HG03521 (cell line): ENCODE data around the gene MUC13.

Experiments used
- ATAC-seq: cut with Tn5 transposase; IDR thresholded peaks from one replicate; pipeline ENCODE4 v1.9.1; 2021; ENCODE audit warnings: mild to moderate bottlenecking, moderate library complexity; ENCODE audit not compliant: unreplicated experiment

The MUC13 gene

DNA sequence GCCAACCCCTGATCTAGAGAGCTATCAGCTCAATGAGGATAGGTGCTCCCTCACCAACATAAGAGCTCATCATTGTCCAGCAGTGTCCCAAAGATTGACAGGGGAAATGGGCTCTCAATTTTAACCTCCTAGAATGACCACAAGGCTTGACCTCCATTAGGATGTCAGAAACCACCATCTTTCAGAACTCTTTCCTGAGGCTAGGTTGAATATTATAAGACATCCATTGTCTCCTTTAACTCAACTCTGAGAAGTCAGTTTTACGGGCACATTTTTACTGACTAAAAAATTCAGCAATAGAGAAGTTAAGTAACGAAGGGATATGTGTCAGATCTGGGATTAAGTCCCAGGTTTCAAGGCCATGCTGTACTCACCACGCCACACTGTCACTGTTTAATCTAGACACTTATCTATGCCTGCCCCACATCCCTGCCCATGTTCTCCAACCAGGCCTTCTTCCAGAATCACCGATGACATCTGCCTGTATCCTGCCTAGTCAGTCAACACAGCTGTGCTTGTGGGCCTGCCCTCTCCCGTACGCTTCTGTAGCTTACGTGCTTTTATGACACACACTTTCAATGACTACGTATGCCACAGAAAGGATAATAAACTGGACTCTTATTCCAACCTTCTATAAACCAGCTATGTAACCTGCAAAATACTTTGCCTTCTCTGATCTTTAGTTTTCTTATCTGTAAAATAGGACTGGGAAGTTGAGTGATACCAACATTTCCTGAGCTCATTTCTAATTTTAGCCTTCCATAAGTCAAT, 17.1 kb upstream of the MUC13 start:
- ATAC-seq, result no peak

DNA sequence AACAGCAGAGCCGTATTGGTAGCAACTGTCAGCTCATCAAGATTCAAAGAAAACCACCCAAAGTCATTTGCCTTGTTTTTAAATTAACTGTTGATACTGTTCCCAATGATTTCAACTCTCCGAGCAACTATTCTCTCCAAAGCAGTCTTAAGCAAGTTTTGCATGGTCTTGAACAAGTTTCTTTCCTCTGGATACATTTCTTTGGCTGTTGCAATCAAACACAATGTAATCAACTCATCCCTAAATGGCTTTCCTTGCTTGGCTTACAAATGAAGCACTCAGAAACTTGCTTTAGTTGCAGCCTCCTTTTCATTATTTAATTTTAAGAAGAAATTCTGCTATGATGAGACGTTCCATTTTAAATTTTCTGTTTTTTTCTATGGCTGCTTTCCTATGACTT, 15.5 kb upstream of the MUC13 start:
- ATAC-seq, result no peak

DNA sequence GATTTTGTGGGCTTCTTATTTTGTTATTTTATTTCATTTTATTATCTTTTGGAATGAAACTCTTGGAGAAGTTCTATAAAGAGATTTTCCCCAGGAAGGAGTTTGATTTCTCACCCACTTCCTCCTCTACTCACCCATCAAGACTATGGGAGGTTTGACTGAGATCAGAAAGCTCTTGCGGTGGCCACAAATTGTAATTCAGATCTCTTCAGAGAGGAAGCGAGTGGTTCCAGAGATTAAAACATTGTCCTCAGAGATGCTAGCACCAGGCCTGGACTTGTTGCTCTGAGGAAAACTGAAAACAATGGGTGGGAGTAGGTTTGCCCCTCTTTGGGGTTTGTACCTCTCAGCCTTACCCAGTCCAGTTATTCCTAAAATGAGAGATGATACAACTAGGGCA, 8.1 kb upstream of the MUC13 start:
- ATAC-seq, result no peak

DNA sequence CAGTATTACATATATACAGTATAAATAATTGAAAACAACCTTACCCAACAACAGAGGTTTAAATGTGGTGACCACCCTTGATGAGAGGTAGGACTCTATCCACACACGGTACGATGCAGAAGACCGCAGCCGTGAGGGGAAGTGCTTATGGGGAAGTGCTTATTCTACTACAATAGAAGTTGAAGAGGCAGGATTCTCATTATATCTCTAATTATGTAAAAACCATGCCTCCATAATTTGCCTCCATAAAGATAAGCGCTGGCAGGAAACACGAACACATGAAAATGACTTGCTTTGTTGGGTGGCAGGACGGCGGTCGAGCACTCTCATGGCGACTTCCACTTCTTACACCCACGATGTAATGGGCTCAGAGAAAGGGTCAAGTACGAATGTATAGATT, 7.2 kb upstream of the MUC13 start:
- ATAC-seq, result no peak

DNA sequence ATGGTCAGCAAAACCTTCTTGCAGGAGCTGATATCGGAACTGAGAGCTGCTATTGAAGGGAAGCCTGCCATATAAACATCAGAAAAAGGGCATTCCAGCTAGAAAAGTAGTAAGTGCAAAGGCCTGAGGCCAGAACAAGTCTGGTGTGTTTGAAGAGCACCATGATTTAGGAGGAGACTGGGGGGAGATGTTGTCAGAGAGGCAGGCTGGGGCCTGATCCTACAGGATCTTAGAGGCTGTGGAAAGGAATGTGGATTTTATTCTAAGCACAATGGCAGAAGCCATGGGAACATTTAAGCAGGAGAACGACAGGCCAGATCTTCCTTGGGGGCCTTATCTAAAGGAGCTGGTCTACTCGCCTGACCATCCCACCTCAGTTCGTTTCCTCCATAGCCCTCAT, 5.1 kb upstream of the MUC13 start:
- no peak for ATAC-seq

DNA sequence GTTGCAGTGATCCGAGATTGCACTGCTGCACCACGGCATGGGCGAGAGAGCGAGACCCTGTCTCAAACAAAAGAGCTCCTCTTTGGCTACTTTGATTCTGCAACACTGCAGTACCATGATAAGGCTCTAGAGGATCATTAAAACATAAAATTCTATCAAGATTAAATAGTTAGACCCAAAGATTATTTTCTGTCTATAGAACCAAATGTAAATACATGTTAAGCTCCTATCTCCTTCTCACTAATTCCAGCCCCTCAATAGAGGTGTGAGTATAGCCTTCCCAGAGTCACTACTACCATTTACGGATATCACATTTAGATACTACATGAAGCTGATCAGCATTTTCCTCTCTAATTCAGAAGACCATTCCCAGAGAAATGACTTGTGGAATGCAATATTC, 4.3 kb upstream of the MUC13 start:
- no peak for ATAC-seq

DNA sequence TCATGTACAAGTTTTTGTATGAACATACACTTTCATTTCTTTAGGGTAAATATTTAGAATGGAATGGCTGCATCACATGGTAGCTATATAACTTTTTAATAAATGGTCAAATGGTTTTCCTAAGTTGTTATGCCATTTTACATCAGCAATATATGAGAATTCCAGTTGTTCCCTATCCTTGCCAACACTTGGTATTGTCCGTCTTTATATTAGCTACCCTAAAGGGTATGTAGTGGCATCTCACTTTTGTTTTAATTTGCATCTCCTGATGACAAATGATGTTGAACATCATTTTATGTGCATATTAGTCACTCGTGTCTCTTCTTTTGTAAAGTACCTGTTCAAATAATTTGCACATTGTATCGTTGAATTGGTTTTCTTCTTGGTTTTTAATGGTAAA, 2.5 kb upstream of the MUC13 start:
- no peak for ATAC-seq

DNA sequence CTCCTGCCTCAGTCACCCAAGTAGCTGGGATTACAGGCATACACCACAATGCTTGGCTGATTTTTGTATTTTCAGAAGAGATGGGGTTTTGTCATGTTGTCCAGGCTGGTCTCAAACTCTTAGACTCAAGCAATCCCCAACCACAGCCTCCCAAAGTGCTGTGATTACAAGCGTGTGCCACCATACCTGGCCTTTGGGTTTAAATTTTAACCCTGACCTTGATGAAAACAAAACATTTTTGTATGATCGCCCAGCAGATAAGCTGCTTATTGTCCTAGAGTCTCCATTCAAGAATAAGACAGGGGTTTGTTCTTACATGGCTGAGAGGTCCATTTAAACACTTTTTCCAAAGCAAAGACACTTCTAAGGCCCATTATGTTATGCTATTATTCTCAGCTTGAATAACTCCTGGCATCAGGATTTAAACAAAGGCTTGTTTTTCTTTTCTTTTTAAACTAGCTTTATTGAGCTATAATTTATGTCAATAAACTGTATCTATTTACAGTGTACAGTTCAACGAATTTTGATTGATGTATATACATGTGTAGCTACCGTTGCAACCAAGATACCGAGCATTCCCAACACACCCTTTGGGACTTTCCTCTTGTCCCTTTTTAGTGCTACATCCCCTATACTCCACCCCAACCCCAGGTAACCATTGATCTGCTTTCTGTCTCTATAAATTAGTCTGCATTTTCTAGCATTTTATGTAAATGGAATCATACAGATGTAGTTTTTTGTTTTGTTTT, 1.4 kb upstream of the MUC13 start:
- no peak for ATAC-seq

DNA sequence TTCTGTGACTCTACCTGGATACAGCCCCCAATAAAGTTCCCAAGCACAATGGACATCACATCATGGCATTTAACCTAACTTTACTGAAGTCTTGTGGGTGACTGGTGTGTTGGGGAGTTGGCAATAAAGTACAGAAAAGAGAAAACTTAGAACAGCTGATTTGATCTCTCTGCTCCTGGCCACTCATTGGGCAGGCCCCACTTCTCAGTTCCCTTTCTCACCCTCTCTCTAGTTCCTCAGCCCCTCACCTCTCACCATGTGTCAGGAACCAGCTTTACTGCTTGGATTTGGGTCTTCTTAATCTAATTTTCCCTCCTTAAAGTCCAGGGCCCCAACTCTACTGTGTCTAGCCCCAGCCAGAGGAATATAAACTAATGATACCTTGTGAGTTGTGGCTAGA, 713 bp upstream of the MUC13 start:
- ATAC-seq, result no peak

DNA sequence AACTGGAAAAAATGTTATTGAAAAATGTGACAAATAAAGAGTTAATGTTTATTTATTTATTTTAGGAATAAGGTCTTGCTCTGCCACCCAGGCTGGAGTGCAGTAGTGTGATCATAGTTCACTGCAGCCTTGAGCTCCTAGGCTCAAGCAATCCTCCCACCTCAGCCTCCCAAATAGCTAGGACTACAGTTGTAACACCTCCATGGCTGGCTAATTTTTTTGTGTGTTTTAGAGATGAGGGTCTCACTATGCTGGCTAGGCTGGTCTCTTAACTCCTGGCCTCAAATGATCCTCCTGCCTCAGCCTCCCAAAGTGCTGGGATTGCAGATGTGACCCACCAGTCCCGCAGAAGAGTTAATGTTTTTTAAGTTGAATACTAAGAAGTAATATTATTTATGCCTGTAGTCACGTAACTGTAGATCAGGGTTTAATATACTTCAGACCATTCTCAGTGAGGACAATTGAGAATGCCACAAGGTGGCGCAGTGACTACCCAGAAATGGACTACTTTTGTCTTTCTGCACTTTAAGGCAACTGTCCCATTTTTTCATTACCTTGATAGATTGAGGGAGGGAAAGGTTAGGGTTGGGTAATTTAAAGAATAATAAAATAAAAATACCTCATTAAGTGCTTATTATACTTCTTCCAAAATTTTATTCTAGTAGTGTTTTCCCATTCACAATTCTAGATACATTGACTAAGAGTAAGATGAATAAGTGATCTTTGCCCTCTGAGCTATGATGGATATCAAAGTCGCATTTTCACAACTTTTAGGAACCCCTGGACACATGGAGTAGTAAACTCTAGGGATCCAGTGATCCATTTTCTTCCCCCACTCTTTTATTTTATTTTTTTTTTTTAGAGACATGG, 6.0 kb downstream of the MUC13 start:
- no peak for ATAC-seq

DNA sequence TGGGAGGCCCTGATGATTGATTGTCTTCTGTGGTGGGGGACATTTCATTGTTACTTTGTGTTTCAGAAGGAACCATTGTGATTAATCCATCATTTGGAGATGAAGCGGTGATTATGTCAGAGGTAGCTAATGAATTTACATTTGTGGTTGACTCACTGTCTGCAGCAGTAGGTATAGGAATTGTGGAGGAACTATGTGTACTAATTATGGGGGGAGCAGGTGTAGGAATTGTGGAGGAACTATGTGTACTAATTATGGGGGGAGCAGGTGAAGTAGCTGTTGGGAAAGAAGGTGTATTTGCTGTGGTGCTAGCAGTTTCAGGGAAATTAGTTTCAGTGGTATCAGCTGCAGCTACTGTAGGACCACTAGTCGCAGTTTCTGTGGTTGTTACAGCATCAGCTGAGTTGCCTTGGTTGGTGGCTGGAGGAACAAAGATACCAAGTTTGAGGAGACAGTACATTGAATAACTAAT, 6.9 kb downstream of the MUC13 start:
- no peak for ATAC-seq

DNA sequence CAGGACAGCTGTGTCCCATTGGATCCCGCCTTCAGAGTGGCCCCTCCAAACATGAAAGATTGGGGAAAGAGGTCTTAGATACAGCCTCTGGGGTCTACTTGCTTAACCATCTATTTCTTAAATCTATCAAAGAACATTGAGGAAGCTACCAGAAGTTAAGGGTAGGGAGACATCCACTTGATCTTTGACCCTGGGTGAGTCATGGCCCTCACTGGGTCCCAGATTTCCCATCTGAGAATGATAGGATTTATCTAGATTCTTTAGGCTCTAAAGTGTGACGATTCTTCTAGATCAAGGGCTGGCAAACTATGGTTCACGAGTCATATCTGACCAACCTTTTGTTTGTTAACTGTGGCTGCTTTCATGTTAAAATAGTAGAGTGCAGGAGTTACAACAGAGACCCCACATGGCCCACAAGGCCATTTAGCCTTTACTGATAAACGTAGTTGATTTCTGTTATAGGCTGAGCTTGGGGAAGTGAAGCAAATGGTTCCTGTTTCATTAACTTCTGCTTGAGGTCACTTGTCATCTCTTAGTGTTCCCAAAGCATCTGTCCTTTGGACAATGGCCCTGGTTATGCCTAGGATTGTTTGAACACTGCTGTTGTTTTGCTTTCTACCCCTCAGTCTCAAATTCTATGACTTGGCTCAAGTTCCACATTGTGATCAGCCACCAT, 8.0 kb downstream of the MUC13 start:
- no peak for ATAC-seq

DNA sequence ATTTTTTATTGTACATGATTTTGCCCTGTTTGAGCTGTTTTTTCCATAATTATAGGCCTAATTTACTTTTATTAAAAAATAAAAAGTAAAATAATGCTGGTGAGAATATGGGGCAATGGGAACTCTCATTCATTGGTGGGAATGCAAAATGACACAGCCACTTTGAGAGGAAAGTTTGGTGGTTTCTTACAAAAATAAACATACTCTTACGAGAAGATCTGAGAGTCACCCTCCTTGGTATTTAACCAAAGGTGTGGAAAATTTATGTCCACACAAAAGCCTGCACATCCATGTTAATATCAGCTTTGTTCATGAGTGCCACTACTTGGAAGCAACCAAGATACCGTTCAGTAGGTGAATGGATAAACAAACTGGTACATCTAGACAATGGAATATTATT, 9.8 kb downstream of the MUC13 start:
- no peak for ATAC-seq

DNA sequence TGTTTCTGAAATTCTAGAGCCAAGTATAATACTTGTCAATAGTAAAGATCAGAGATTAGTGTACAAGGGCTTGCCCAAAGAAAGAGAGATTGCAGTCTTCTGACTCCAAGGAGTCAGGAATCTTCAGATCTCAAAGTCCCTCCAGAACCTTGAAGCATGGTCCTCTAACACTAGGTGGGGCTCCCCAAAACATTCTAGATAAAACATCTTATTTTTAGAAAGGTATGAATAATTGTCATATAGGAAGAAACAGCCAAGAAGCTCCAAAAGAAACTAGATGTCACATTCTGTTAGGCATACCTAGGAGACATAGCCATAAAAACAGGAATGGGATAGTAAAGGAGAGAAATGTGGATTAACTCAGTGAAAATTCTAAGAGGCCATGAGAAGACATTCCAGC, 10.7 kb downstream of the MUC13 start:
- ATAC-seq, result no peak

DNA sequence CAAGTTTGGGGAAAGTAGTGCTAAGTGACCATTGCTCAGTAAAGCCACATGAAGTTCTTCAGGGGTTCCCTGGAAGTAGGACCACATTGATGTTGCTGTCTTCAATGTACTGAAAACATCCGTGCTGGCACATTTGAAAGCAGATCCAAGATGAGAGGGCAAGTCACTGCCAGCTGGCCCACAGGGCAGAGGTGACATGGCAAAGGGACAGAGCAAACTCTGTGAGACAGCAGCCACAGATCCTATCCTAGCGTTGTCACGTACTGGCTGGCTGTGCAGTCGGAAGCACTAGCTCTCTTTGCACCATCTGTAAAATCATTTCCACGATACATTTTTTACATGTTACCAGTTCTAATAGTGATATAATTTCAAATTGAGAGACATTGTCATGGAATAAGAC, 13.8 kb downstream of the MUC13 start:
- no peak for ATAC-seq

DNA sequence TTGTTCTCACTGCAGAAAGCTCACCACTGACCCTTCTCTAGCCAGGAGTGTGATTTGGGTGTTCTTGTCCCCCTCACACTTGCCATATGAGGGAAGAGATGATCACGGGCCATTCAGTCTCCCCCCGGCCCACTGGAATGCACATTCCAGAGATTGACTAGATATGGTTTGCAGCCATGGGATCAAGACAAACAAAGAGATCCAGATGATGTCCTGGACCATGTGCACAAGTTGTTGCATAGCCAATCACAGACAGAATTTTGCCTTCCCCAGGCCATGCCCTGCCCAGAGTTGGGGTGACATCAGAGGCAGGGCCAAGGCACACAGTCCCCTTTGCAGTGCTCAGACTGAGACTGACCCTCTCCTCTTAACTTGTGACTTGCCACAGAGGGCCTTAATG, 14.8 kb downstream of the MUC13 start:
- no peak for ATAC-seq

DNA sequence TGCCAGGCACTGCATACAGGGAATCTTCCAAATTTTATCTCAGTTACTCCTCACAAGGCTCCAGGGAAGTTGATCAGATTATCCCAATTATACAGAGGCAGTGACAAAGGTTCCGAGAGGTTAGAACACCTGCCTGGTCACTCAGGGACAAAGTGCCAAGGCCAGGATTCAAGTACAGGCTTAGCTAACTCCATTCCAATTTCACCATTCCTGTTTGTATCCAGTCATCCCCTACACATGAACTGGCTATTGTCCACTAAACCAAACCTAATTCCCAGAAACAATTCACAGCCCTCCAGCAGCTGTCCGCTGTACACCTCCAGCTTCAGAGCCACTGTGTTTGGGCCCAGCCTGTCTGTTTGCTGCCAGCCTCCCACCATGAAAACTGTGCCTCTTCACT, 16.0 kb downstream of the MUC13 start:
- ATAC-seq, result no peak

DNA sequence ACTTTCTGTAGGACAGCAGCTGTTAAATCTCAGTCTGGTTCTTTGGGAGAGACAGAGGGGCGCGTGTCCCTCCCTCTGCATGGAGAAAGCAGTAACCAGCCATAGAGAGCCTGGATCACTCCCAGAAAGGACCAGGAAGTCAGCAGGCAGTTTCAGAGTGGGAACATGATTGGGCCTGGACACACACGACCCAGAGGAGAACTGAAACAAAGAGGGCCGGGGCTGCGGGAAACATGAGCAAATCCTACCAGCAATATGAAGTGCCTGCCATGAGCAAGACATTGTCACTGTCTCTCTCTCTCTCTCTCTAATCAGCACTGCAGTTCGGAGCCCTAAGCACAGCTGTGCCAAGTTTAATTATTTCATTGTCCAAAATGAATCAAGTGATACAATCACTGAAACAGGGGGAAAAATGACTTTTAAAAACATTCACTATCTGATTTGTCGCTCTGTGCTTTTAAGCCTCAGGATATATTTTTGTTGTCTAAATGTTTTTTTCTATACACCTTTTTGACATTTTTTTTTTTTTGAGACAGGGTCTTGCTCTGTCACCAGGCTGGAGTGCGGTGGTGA, 17.6 kb downstream of the MUC13 start:
- ATAC-seq, result no peak

DNA sequence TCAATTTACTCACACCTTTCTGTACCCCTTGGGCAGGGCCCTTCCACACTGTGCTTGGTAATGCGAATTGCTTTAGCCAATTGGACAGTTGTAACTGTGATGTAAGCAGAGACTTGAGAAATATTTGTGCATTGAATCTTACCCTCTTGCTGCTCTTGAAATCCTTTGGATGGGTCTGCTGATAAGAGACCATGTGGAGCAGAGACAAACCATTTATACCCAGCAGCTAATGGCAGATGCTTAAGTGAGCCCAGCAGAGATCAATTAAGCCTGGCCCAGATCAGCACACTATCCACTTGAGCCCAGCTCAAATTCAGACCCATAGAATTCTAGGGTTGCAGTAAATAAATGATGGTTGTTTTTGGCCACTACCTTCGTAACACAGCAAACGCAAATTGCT, 19.3 kb downstream of the MUC13 start:
- ATAC-seq, result no peak

DNA sequence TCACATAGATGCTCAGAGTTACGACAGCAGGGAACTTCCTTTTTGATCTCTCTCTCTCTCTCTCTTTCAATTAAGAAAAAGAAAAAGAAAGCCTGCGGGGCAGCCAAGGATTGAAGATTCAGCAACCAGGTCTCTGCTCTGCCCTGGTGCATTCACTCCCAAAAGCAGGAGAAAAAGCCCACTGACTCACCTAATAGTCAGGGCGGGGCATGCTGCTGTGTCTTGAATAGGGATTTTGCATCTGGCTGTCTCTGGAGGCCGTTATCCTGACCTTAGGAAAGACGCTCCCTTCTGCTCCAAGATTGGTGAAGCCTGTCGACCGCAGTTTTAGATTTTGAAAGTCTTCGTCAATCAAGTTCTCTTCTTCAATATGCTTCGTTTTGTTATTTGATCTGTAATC, 26.6 kb downstream of the MUC13 start:
- ATAC-seq, result no peak
